ENCODE results near the gene GFPT2. TPM values are rescaled to one million over a fixed set of nuclear protein-coding genes. Genes with fewer than 3 reads are reported as not detected.

Gene GFPT2
- total and polyA plus RNA-seq, 5 donors: 2.3 to 25.6 (median 5.8) TPM

DNA sequence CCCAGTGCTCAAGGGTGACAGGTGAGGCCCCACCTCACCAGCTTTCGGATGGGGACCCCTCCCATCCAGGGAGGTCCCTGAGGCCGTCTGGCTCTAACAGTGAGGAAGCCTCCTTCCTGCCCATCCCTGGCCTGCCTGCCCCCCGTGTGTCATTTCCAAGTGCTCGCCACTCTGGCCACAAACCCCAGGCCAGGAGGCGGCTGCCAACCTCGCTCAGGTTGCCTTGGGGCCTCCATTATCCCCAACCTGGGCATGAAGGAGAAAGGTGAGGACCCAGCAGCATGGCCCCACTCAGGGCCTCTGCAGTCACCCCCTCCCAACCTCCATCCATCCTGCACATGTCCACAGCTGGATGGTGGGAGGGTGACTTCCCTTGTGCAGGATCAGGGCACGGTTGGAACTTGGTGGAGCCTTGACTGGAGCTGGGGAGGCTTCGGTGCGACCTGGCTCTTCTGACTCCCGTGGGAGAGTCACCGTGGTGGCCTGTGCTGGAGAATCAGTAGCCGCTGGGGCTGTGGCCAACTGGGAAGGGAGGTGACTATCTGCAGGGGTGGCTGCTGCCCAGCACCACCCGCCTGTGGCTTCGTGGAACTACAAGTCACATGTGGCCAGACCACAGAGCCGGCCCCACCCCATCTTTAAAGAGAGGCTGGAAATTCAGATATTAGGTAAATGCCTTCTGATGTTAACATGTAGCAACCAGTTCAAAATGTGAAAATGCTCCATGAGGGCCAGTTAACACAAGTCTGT, 37.5 kb upstream of the GFPT2 start:
- 82% methylated on average over 15 of the region's 15 CpGs for WGBS
- Histone ChIP-seq H3K9me3 (ENCODE audit: control insufficient read depth, low read length) (no peaks in the 10 kb centered on the region), H3K4me1 (ENCODE audit: control insufficient read depth, insufficient read depth, low read length) (no peaks in the 10 kb centered on the region), H3K27me3 (ENCODE audit: control insufficient read depth, insufficient read depth) (no peaks in the 10 kb centered on the region), H3K4me3 (ENCODE audit: low read length) (no peak overlapping the region), H3K27ac (ENCODE audit: low read length) (no peak overlapping the region)
- DNase-seq: peak in 1 of 3 donors; percentile 52
- peak in 1 of 2 donors; percentile 36 for ATAC-seq
- intact Hi-C loops (cut with DNase I): no loop called here

DNA sequence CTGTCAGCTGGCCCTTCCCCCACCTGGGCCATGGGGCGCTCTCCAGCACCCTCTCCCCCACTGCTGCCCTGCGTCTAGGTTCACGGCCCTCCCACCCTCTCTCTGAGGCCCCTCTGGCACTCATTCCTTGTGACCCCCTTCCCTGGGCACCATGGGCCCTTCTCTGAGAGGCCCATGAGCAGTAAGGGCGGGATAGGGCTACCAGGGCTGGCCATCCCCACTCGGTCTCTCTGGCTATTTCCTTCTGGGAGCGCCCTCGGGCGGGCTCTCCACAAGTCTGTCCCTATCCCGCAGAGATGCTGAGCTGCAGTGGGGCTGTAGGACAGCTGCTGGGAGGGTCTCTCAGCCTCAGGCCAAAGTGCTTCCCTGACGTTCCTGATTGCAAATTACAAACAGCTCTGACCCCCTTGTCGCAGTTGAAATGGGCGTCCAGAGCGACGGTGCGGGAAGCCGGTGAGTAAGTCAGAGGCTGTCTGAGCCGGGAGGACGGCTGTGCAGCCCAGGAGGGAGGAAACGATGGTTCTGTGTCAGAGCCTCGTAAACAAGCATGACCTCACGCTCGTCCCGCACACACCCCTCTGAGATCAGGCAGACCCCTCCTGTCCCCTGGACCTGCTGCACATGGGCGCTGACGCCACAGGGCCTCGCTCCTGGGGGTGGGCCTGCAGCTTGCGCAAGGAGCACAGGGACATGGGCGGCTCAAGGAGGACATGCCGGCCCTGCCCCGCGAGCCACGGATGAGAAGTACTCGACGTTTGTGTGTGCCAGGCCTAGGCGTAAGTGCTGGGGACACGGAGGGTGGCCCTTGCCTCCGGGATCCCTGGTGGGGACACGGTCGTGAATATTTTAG, 36.3 kb upstream of the GFPT2 start:
- Histone ChIP-seq H3K27ac (ENCODE audit: low read length) (no peak overlapping the region), H3K27me3 (ENCODE audit: control insufficient read depth, insufficient read depth) (no peaks in the 10 kb centered on the region), H3K4me1 (ENCODE audit: control insufficient read depth, insufficient read depth, low read length) (no peaks in the 10 kb centered on the region), H3K4me3 (ENCODE audit: low read length) (no peak overlapping the region), H3K9me3 (ENCODE audit: control insufficient read depth, low read length) (no peaks in the 10 kb centered on the region)
- intact Hi-C loops (cut with DNase I): no loop called here
- 61% methylated on average over 39 of the region's 39 CpGs for WGBS
- ATAC-seq (peak; percentile 57 to 66), DNase-seq (peak in 2 of 3 donors; percentile 72 to 80)

DNA sequence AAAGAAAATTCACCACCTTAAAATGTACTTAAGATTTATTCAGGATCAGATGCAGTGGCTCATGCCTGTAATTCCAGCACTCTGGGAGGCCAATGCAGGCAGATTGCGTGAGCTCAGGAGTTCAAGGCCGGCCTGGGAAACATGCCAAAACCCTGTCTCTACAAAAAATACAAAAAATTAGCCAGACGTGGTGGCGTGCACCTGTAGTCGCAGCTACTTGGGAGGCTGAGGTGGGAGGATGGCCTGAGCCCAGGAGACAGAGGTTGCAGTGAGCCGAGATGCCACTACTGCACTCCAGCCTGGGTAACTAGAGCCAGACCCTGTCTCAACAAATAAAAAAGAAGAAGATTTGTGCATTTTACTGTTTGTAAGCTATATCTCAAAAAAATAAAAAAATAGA, 34.7 kb upstream of the GFPT2 start:
- Histone ChIP-seq H3K27me3 (ENCODE audit: control insufficient read depth, insufficient read depth) (no peaks in the 10 kb centered on the region), H3K4me1 (ENCODE audit: control insufficient read depth, insufficient read depth, low read length) (no peaks in the 10 kb centered on the region), H3K9me3 (ENCODE audit: control insufficient read depth, low read length) (no peaks in the 10 kb centered on the region), H3K27ac (ENCODE audit: low read length) (no peak overlapping the region), H3K4me3 (ENCODE audit: low read length) (no peak overlapping the region)
- WGBS: 90% methylated on average over 6 of the region's 6 CpGs
- intact Hi-C loops (cut with DNase I): no loop called here
- ATAC-seq: no peak
- no peak for DNase-seq

GRCh38 chr5:180382926-180383325, 29.8 kb upstream of the GFPT2 start:
- Histone ChIP-seq H3K27ac (ENCODE audit: low read length) (no peak overlapping the region), H3K4me3 (ENCODE audit: low read length) (no peak overlapping the region), H3K9me3 (ENCODE audit: control insufficient read depth, low read length) (no peaks in the 10 kb centered on the region), H3K27me3 (ENCODE audit: control insufficient read depth, insufficient read depth) (no peaks in the 10 kb centered on the region), H3K4me1 (ENCODE audit: control insufficient read depth, insufficient read depth, low read length) (no peaks in the 10 kb centered on the region)
- DNase-seq (no peak), ATAC-seq (no peak)
- intact Hi-C loops (cut with DNase I): no loop called here
- WGBS: 93% methylated on average over 8 of the region's 8 CpGs

- ATAC-seq: no peak
- 89% methylated on average over 13 of the region's 13 CpGs for WGBS
Measured at GRCh38 chr5:180381851-180382480, 28.8 kb upstream of the GFPT2 start.

DNA sequence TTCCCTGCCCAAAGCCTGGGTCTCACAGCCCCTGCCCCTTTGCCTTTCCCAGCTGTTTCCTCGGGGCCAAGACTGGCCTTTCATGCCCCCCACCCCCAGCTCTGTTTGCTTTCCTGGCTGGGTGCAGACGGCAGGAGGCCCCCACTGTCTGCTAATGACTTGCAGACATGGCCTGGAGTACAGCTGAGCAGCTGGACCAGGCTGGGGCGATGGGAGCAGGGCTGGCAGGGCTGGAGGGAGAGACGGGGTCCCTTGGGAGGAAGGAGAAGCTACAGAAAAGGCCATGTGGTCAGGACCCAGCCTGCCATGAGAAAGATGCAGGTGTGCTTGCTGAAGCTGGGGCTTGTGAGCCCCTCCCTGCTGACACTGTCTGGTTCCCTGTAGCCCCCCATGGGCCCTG, 28.3 kb upstream of the GFPT2 start:
- intact Hi-C loops (cut with DNase I): no loop called here
- no peak for ATAC-seq
- Histone ChIP-seq H3K4me3 (ENCODE audit: low read length) (no peak overlapping the region), H3K27ac (ENCODE audit: low read length) (no peak overlapping the region), H3K4me1 (ENCODE audit: control insufficient read depth, insufficient read depth, low read length) (no peaks in the 10 kb centered on the region), H3K9me3 (ENCODE audit: control insufficient read depth, low read length) (no peaks in the 10 kb centered on the region), H3K27me3 (ENCODE audit: control insufficient read depth, insufficient read depth) (no peaks in the 10 kb centered on the region)
- 58% methylated on average over 4 of the region's 4 CpGs for WGBS
- DNase-seq: no peak

More at GRCh38 chr5:180381851-180382480, 28.8 kb upstream of the GFPT2 start:
- Histone ChIP-seq H3K27me3 (ENCODE audit: control insufficient read depth, insufficient read depth) (no peaks in the 10 kb centered on the region), H3K9me3 (ENCODE audit: control insufficient read depth, low read length) (no peaks in the 10 kb centered on the region), H3K4me1 (ENCODE audit: control insufficient read depth, insufficient read depth, low read length) (no peaks in the 10 kb centered on the region), H3K4me3 (ENCODE audit: low read length) (no peak overlapping the region), H3K27ac (ENCODE audit: low read length) (no peak overlapping the region)
- no peak for DNase-seq
- intact Hi-C loops (cut with DNase I): no loop called here

DNA sequence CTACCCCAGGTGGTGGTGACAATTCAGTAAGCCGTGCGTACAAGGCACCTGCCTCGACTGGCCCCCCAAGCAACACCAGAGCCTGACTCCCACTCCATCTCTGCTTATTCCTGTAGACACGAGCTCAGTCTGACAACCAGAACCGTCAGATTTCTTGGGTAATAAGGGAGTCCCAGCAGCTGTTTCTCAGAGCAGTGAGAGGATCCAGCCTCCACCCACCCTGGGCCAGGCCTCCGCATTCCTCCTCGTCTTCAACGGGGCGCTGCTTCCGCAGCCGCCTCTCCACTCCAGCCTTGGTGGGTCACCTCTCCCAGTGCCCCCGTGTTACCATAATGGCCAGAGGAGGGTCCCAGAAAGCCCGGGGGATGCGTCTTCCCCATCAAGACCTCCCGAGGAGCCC, 27.7 kb upstream of the GFPT2 start:
- Histone ChIP-seq H3K27ac (ENCODE audit: low read length) (no peak overlapping the region), H3K9me3 (ENCODE audit: control insufficient read depth, low read length) (no peaks in the 10 kb centered on the region), H3K4me3 (ENCODE audit: low read length) (no peak overlapping the region), H3K27me3 (ENCODE audit: control insufficient read depth, insufficient read depth) (no peaks in the 10 kb centered on the region), H3K4me1 (ENCODE audit: control insufficient read depth, insufficient read depth, low read length) (no peaks in the 10 kb centered on the region)
- WGBS: 68% methylated on average over 15 of the region's 15 CpGs
- ATAC-seq (no peak), DNase-seq (no peak)
- intact Hi-C loops (cut with DNase I): no loop called here

DNA sequence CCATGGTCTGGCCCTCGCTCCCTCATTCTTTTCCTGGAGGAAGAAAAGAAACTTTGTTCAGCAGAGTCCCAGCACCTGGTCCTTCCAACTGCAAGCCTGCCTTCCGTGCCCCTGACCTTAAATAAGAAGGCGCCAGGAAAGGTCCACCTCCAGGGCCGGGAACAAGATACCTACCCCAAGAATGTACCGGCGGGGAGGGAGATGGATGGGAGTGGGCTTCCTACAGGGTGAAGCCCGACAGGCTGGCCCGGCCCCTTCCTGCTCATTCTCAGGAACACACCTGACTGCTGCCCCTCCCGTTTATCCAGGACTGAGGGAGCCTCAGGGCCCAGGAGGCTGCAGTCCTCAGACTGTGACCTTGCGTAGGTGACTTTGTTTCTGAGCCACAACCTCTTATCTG, 27.3 kb upstream of the GFPT2 start:
- intact Hi-C loops (cut with DNase I): no loop called here
- DNase-seq (no peak), ATAC-seq (no peak)
- H3K27me3 ChIP-seq (ENCODE audit: control insufficient read depth, insufficient read depth): no peaks in the 10 kb centered on the region
- WGBS: 84% methylated on average over 10 of the region's 10 CpGs
- H3K4me3 ChIP-seq (ENCODE audit: low read length): no peak overlapping the region
- no peak overlapping the region for H3K27ac ChIP-seq (ENCODE audit: low read length)
- H3K9me3 ChIP-seq (ENCODE audit: control insufficient read depth, low read length): no peaks in the 10 kb centered on the region
- no peaks in the 10 kb centered on the region for H3K4me1 ChIP-seq (ENCODE audit: control insufficient read depth, insufficient read depth, low read length)

DNA sequence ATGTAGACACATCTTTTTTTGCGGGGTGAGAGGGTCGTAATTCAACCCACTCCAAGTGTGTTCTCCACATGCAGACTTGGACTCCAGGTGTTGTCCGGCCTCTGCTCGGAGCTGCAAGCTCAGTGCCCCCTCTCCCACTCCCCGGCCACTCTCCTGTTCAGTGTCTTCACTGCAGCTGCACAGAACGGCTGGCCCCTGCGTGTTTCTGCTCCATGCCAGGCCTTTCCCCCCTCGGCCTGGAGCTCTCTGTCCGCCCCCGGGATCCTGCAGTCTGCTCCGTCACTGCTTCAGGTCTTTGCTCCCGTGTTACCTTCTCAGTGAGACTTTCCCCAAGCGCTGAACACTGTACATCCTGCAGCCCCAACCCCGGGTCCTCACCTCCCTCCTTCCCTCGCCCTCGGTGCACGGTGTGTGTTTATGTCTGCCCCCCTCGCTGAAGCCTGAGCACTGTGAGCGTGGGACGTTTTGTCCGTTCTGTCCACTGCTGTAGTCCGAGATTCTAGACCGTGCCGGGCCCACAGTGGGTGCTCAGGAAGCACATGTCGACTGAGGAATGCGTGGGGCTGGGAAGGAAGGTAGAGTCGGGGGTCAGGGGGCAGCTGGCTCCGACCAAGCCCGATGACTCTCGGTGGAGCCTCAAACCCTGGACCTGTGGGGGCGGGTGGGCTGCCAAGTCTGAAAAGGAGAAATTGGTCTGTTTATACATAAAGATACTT, 26.4 kb upstream of the GFPT2 start:
- H3K27ac ChIP-seq (ENCODE audit: low read length): no peak overlapping the region
- H3K9me3 ChIP-seq (ENCODE audit: control insufficient read depth, low read length): no peaks in the 10 kb centered on the region
- no peaks in the 10 kb centered on the region for H3K4me1 ChIP-seq (ENCODE audit: control insufficient read depth, insufficient read depth, low read length)
- no peaks in the 10 kb centered on the region for H3K27me3 ChIP-seq (ENCODE audit: control insufficient read depth, insufficient read depth)
- no peak overlapping the region for H3K4me3 ChIP-seq (ENCODE audit: low read length)
- intact Hi-C loops (cut with DNase I): no loop called here
- 81% methylated on average over 31 of the region's 31 CpGs for WGBS
- DNase-seq: no peak
- ATAC-seq: no peak

DNA sequence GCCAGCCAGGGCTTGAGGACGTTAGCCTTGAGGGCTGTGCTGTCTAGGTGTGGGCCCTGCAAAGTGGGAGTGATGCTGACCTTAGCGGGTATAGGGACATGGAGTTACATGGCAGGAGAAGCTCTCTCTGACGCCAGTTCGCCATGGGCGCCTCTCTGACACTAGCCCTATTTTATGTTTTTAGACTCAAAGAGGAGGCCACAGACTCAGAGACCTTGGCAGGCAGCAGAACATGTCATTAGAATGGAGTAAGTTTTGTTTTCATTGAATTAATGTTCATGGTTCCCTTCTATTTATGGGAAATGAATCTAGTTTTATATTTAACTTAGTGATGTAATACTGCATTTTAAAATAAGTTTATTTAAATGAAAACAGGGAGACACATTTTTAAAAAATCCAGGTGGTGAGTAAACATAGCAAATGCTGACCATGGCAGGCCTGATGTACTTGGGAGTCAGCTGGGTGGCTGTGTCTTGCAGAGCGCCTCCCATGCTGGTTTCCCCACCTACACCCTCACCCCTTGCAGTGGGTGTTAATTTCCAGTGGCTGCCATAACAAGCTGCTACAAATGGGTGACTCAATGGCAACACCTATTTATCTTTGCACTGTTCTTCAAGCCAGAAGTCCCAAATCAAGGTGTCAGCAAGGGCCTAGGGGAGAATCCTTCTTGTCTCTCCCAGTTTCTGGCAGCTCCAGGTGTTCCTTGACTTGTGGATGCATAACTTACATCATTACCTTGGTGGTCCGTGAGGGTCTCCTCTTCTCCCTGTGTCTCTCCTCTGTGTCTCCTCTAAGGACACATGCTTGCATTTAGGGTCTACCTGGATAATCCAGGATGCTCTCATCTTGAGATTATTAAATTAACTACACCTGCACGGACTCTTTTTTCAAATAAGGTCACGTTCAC, 25.6 kb upstream of the GFPT2 start:
- Histone ChIP-seq H3K27ac (ENCODE audit: low read length) (no peak overlapping the region), H3K4me1 (ENCODE audit: control insufficient read depth, insufficient read depth, low read length) (no peaks in the 10 kb centered on the region), H3K4me3 (ENCODE audit: low read length) (no peak overlapping the region), H3K27me3 (ENCODE audit: control insufficient read depth, insufficient read depth) (no peaks in the 10 kb centered on the region), H3K9me3 (ENCODE audit: control insufficient read depth, low read length) (no peaks in the 10 kb centered on the region)
- ATAC-seq: no peak
- intact Hi-C loops (cut with DNase I): no loop called here
- 85% methylated on average over 9 of the region's 9 CpGs for WGBS
- no peak for DNase-seq

Measured in right cardiac atrium (tissue), 5 donors.